GM19238 (cell line): ENCODE results near the gene IPO13.

Experiments
- DNase-seq: peaks from one replicate; pipeline ENCODE4 v3.0.0; 2011; ENCODE audit warnings: low spot score; ENCODE audit not compliant: insufficient read length

IPO13 gene

DNA sequence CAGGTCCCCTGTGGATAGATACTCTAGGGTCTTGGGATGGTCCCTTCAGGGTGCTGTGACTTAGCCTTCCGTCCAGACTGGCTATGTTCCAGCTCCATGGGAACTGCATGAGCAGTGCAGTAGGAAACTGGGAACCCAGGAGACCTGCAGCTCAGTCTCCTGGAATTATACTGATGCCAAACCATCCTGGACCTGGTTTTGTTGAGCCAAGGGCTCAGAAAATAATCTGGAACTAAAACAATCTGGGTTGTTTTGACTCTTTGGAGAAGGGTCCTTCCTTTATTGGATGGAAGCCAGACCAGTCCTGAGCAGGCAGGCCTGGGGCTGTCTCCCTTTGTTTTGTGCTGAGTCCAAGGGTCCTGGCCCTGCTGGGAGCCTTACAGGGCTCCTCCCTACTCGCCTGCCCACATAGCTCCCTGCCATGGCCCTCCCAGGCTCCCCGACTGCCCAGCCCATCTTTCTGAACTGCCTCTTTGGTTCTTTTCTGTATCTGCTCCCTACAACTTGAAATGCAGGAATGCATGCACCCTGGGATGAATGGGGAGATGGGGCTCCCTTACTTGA is 1.2 kb downstream of the IPO13 start:
- DNase-seq, result no peak

DNA sequence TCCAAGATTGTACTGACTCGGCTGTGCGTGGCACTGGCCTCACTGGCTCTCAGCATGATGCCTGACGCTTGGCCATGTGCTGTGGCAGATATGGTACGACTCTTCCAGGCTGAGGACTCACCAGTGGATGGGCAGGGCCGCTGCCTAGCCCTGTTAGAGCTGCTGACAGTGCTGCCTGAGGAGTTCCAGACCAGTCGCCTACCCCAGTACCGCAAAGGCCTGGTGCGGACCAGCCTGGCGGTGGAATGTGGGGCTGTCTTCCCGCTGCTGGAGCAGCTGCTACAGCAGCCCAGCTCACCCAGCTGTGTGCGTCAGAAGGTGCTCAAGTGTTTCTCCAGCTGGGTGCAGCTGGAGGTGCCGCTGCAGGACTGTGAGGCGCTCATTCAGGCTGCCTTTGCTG is 2.9 kb downstream of the IPO13 start:
- DNase-seq, result no peak

DNA sequence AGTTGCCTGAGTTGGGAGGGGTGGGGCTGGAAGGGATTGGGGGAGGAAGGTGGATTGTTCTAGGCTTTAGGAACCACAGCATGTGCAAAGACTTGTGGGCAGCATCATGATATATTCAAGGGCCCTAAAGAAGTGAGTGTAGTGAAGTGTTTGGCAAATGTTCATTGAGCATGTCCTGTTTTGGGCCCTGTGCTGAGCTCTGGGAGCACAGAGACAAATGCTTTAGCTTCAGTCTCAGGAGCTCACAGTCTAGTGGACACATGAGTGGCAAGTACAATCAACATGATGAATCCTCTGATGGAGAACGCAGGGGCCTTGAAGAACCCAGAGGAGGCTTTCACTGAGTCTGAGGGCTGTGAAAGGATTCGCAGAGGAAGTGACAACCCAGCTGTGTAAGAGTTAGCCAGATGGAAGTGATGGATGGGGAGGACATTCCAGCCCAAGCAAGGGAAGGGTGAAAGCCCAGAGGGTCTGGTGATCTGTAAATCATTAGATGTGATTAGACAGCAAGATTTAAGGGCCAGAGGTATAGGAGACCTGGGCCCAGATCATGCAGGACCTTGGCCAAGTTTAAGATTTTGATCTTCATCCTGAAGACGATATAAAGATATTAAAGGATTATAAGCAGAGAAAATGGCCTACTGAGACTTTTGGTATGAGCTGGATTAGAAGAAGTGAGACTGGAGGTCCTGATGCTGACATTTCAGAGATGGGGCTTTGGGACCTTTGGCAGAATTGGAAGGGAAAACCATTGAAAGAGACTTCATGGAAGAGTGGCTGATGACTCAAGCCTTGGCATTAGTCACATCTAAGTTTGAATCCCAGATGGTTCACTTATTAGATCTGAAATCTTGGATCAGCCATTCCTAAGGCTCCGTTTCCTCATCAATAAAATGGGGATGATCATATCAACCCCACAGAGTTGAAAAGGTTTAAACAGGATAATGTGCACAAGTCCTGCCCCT is 4.6 kb downstream of the IPO13 start:
- no peak for DNase-seq

DNA sequence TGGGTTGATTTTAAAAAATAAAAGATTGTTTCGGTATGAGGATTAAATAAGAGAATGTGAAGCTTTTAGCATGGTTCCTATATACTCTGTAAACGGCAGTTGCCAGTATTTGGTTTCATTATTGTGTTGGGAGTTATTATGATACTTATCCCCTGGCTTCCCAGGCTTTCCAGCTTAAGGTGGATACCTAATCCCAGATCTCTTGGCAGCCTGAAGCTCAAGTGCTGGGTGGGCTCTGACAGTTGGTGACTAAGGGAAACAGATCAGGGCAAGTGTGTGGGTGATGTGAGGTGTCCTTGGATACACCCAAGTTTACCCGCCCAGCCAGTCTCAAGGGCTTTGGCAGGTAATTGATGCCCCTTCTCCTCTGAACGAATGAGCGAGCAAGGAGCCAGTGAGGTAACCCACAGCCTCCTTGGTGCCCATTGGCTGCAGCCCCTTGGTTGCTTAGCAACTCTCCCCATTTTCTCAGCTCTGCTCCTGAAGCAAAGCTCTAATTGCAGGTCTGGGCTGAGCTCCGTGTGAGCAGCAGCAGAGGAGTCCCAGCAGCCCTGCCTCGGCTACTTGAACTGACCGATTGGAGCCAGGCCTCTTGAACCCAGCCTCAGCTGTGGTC is 6.1 kb downstream of the IPO13 start:
- no peak for DNase-seq

DNA sequence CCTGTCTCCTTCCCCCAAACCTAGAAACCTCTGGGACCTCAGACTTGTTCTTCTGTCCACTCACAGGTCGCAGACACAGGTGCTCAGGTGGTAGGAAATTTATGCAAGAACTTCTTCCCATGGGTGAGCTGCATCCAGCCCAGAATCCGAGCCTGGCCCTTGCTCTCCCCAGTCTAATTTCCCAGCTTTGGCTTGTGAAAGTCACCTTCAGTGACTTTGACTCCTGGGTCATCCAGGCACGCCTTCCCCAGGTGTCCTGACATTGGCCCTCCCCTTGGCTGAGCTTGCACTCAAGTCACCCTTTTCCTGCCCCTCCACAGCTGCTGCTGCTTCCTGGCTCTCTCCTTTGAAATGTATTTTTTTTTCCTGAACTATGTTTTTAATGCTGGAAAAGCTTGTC is 6.6 kb downstream of the IPO13 start:
- no peak for DNase-seq

DNA sequence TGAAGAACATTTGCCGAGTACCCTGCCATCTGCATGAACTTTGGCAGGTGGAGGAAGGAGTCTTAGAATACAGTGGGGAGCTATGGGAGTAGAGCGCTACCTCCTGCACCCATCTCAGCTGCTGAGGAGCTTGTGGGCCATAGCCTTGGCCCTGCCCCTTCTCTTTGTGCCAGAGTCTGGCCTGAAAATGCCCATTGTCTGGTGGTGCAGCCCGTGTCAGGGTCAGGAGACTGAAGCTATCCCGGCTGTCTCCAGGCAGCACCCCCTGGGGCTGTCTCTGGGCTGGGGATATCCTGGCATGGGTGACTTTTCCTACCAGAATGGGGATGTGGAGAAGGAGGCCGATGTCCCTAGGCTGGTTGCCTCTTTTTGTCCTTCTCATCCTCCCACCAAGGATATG is 7.3 kb downstream of the IPO13 start:
- no peak for DNase-seq

DNA sequence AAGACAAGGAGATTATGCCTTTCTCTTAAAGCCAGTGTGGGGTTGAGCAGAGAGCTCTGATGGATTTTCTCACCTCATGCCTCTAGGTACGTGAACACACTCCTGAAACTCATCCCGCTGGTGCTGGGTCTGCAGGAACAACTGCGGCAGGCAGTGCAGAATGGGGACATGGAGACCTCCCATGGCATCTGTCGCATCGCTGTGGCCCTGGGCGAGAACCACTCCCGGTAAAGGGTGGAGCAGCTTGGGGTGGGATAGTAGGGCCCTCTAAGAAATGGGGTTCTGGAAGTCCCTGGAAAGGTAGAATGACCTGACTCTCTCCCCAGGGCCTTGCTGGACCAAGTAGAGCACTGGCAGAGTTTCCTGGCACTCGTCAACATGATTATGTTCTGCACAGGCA is 9.5 kb downstream of the IPO13 start:
- DNase-seq, result no peak

DNA sequence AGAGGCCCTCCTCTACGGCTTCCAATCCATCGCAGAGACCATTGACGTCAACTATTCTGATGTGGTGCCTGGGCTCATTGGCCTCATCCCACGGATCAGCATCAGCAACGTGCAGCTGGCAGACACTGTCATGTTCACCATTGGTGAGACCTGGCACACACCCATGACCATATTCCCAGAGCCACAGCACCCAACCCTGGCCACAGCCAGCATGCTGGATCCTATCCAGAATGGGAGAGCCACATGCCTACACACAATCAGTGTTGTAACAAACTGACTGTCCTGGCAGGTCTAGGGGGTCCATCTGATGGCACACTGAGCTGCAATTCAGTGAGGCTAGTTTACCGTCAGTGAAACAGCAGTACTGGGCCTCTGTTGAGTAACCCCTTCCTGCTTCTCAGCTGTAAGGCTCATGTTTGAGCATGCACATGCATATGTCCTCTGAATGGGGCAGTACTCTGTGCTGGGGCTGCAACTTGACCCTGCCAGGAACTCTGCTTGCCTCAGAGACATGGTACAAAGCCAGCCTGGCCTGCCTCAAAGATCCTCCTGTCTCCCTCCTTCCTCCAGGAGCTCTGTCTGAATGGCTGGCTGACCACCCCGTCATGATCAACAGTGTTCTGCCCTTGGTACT is 10.8 kb downstream of the IPO13 start:
- no peak for DNase-seq

DNA sequence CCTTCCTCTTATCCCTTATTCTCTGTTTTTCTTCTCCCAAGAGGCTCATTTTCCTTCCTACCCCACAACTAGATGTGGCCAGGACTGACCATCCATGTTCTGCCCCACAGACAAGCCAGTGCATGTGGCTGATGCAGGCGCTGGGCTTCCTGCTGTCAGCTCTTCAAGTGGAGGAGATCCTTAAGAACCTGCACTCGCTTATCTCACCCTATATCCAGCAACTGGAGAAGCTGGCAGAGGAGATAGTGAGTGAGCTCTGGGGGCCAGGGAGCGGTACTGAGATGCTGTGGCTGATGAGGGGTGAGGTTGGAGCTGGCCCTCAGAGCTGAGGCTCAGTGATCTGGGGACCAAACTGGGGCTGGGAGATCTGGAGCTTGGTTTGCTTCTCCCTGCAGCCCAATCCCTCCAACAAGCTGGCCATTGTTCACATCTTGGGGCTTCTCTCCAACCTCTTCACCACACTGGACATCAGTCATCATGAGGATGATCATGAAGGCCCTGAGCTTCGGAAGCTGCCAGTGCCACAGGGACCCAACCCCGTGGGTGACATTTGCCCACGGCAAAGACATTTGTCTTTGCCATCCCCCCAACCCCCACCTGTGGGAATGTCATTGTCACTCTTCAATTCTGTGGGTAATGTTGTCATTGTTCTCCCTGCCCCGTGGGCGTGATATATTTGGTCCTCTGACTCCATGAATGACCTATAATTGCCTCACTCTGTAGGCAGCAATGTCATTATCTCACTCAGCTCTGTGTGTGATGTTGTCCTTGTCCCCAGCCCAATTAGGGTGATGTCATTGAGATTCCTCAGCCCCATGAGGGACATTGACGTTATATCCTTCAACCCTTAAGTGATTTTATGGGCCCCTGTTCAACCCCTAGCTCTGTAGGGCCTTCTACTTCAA is 11.9 kb downstream of the IPO13 start:
- no peak for DNase-seq

DNA sequence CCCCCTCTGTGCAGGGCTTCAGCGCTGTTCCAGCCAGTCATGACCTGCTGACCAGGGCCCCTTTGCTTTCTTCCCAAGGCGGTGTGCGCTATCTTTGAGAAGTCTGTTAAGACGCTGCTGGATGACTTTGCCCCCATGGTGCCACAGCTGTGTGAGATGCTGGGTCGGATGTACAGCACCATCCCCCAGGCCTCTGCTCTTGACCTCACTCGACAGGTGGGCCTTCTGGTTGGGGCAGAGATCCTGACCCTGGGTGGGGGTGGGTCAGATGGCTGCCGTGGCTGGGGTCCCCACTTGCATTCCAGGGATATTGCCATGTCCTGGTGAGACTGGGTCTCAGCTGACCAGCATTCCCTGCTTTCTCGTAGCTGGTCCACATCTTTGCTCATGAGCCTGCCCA is 14.0 kb downstream of the IPO13 start:
- DNase-seq, result no peak

DNA sequence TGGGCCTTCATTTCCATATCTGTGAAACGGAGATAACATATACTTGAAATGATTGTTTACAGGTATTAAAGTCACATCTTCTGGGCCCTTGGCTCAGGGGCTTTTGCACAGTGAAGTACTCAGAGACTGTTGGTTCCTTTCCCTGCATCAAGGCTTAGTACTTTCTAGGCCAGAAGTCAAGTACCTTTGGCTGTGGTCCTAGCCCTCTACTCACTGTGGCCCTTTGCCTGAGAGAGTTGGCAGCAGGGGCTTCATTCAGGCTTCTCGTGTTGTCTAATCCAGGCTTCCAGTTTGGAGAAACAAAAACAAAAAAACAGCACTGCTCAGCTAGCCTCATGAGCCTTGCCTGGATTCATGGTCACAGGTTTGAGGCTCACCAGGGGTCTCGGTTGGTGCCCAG is 14.9 kb downstream of the IPO13 start:
- DNase-seq, result no peak

DNA sequence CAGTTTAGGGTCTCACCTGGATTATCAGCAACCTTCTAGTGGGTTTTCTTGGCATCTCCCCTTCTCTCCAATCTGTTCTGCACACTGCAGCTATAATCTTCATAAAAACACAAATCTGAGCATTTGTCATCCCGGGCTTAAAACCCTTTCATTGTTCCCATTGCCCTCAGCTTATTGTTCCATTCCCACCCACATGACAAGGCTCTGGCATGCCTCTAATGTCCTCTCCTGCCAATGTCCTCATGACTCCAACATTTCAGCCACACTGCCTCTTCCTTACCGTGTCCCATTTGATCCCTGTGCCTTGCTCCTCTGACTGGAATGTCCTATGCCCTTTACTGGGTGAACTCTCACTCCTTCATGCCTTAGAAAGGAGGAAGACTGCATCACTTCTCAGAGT is 15.6 kb downstream of the IPO13 start:
- DNase-seq, result no peak

DNA sequence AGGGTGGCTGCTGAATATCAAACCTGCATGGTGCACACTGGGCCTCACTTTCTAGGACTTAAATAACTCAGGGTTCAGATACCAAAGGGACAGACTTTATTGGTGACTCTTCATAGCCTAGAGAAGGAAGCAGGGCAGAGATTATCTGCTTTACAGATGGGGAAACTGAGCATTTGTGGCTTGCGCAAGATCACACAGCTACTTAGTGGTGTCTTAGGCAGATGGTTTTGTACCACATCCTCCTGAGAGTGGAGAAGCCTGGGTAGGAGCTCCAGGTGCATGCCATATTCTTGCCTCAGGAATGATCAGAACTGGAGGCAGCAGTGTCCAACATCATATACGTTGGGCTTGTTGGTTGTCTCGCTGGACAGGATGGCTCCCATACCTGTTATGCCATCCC is 16.3 kb downstream of the IPO13 start:
- no peak for DNase-seq

DNA sequence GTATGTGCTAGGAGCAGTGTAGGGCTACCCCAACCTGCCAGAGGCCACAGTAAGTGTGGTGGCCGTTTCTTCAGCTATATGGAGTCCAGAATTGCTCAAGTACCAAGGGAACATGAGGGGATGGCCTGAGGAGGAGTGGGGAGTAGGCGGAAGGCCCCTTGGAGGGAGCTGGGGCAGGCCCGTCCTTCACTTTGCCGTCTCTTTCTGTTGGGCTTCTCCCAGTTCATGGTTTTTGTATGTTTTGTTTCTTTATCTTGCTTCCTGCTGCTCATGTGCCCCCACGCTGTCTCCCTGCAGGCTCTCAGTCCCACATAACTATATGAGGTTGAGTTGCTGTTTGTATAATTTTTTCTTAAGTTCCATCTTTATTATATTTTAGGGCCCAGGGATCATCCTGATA is 17.1 kb downstream of the IPO13 start:
- DNase-seq, result no peak

DNA sequence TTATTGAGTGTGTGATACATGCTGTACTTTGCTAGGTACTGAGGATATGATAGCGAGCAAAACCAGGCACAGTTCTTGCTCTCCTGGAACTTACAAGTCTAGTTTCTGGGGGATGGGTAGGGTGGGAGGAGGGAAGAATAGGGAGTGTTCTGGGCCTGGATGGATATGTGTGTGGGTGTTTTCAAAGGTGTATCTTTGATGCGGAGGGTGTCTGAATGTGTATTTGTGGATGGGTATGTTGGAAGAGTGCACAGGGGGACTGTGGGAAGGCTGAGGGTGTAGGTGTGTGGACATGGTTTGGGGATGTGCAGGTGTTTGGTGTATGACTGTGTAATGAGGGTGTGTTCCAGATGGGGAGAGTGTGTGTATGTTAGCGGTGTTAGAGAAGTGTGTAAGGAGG is 18.6 kb downstream of the IPO13 start:
- no peak for DNase-seq

DNA sequence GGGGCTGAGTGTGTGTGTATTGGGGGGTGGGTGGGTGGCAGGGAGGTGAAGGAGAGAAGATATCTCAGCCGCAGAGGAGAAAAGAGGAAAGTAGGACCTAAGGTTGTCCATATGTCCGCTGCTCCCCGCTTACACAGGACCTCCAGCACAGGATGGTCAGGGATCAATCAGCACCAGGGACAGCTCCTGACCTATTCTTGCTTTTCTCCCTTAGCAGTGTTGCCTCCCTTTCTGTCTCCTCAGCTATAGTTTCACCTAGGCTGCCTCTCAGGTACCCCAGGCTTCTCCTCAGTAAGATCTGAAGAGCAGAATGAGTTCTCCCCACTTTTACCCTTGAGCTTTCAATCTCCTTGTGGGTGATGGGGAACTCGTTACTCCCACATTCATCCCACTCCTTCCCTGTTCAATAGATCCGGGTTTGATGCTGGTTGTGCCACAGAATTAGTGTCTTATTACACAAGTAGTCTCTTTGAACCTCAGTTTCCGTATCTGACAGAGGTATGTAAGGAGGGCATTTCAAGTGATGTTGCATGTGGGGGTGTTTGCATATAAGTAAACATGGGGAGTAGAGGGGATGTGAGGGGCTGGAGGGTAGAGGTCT is 21.7 kb downstream of the IPO13 start:
- DNase-seq, result no peak

DNA sequence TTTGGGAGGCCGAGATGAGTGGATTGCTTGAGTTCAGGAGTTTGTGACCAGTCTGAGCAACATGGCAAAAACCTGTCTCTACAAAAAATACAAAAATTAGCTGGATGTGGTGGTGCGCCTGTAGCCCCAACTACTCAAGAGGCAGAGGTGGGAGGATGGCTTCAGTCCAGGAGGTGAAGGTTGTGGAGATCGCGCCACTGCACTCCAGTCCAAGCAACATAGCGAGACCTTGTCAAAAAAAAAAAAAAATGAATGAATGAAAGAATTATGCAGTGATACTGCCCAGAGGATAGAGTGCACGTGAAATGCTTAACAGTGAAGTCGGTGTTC is 22.6 kb downstream of the IPO13 start:
- no peak for DNase-seq

DNA sequence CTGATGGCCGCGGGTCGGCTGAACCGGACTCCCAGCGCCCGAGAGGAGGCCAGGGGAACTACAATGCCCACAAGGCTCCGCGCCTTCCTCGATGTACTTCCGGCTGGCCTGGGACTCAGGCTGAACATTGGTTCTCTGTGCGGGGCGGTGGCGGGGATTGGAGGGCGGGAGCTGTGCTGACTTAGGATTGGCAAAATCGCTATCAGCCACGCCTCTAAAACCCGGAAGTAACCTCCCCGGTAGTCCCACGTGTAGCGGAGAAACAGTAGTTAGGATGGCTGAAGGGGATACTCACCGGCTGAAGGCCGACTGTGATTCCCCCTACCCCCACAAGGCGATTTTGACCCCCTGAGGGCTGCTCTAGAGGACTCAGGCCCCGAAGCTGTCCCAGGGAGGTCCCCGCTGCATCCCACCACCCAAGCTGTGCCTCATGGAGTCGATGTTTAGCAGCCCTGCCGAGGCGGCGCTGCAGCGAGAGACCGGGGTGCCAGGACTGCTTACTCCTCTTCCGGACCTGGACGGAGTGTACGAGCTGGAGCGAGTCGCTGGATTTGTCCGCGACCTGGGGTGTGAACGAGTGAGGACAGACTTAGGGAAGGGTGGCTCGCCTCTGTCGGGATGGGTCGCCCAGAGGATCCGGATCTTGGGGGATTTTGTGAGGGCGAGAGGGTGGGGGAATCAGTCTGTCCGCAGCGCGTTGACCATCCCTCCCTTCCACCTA is 23.2 kb downstream of the IPO13 start, which contains the start of gene DPH2:
TSS of gene DPH2 (plus strand) at position 265 of the 721 bp plus-strand sequence. CDS start at position 431, 166 bp downstream.
- peak; percentile 100 for DNase-seq

DNA sequence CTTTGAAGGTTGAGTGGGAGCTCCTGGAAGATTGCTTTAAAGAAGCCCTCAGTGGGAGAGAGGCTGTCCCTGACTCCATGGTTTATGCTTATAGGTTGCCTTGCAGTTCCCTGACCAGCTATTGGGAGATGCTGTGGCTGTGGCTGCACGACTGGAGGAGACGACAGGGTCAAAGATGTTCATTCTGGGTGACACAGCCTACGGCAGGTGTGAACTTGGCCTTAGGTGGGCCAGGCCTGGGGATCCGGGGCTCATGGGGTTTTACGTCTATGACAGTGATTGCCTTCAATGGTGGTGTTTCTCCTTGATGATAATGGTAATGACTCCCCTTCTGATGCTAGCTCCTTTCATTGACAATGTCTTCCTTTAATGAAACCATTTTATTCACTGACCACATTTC is 23.8 kb downstream of the IPO13 start:
- DNase-seq, result no peak

DNA sequence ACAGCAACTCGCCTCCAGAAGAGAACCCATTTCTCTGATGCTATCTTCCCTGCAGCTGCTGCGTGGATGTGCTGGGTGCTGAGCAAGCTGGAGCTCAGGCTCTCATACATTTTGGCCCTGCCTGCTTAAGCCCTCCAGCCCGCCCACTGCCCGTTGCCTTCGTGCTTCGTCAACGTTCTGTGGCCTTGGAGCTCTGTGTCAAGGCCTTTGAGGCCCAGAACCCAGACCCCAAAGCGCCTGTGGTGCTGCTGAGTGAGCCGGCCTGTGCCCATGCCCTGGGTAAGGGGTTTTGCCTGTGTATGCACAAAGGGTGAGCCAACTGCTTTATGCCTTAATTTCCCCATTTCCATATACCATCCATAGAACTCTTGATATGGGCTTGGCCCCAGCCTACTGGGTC is 24.2 kb downstream of the IPO13 start:
- DNase-seq, result no peak
